Astrocyte of the spinal cord (primary cell): ENCODE measurements around the gene KCNK15.

Source experiments
- DNase-seq: peaks from one replicate; pipeline ENCODE4 v3.0.0; 2011; ENCODE audit warnings: low read depth, low spot score
- H3K4me3 ChIP-seq: 2 replicates; pipeline ENCODE4 v1.5.1; 2011; ENCODE audit warnings: low read depth, mild to moderate bottlenecking, low read length, moderate library complexity
- CTCF ChIP-seq: IDR thresholded peaks from 2 replicates; pipeline ENCODE4 v1.5.1; 2012; ENCODE audit warnings: low read depth, mild to moderate bottlenecking, low read length, inconsistent platforms
- in situ Hi-C: cut with HindIII; loops from 2 replicates; pipeline ENCODE4 v1.10.0; 2017; ENCODE audit warnings: low sequenced_read_pairs

The KCNK15 gene

GRCh38 chr20:44707018-44707579 lies 38.6 kb upstream of the KCNK15 start:
- no peak for TF ChIP-seq CTCF
- no peak overlapping the region for H3K4me3 ChIP-seq
- in situ Hi-C loops, result no loop called here

DNA sequence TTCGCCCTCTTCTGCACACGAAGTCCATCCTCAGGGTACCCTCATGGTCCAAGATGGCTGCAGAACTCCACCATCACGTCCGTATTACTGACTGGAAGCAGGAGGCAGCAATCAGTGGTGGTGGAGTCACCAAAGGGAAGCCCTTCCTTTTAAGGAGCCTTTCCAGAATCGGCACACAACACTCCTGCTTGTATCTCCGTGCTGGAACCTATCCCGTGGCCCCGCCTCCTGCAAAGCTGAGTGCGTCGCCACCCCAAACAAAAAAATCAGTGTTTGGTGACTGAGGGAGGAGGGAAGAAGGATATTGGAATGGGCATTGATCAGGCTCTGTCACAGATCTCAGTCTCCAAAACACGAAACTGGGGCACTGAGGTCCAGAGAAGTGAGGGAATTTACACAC lies 36.3 kb upstream of the KCNK15 start:
- in situ Hi-C loops, result no loop called here
- DNase-seq, result no peak
- no peak for TF ChIP-seq CTCF
- H3K4me3 ChIP-seq, result no peak overlapping the region

More at GRCh38 chr20:44707018-44707579, 38.6 kb upstream of the KCNK15 start:
- no peak for DNase-seq

DNA sequence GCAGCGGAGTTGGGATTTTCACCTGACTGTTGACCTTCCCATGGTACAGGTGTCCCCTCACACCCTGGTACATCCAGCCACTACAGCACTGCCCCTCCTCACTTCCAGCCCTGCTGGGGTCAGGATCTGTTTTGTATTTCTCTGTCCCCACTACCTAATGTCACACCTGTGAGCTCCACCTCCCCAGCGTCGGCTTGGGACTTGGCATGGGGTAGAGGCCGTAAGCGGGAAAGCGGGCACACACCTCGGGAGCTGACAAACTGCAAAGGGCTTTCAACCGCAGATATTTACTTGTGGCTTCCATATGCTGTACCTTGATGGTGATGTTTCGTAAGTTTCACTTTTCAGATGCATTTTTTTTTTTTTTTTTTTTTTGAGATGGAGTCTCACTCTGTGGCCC lies 35.9 kb upstream of the KCNK15 start:
- no peak for TF ChIP-seq CTCF
- no peak for DNase-seq
- no peak overlapping the region for H3K4me3 ChIP-seq
- in situ Hi-C loops, result no loop called here

DNA sequence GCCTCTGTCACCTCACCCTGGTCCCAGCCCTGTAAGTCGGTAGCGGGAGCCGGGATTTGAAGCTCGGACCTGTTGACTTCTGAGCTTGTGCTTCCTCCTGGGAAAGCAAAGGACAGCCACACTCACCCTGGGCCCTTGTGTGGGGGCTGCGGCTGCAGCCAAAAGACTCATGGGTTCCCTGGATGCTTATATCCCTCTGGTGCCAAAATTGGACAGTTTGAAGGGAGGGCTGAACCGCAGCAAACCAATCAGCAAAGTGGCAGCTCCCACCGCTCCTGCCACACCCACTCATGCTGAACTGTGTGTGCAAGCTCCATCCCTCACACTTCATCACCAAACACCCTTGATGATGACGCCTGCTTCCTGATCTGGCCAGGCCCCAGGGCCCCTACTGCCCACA lies 34.4 kb upstream of the KCNK15 start:
- in situ Hi-C loops, result no loop called here
- H3K4me3 ChIP-seq, result no peak overlapping the region
- TF ChIP-seq CTCF, result no peak
- DNase-seq, result no peak

GRCh38 chr20:44714102-44714700 lies 31.5 kb upstream of the KCNK15 start:
- H3K4me3 ChIP-seq, result no peak overlapping the region
- in situ Hi-C loops, result no loop called here
- no peak for DNase-seq
- TF ChIP-seq CTCF, result no peak

- no peak for TF ChIP-seq CTCF
- H3K4me3 ChIP-seq, result no peak within 1 kb of the TSS
- DNase-seq, result peak; percentile 84
- in situ Hi-C loops, result no loop called here
Measured at GRCh38 chr20:44714701-44715498, 30.8 kb upstream of the KCNK15 start, which contains the start of gene CCN5. Gene CCN5, plus strand, starts transcription at chr20:44715369. Its CDS starts 22 bp downstream, at chr20:44715391.
